Panc1 (cell line): Measurements from ENCODE around the gene JPH3. TPM values are rescaled to one million over a fixed set of nuclear protein-coding genes. Genes with fewer than 3 reads are reported as not detected.

Experiments
- ATAC-seq: fragments of 200-7000 bp; cut with Tn5 transposase; 2 replicates; pipeline ENCODE4 v1.9.1; 2020; ENCODE audit warnings: mild to moderate bottlenecking, moderate library complexity
- BruUV-seq: library from RNA; stranded (reverse); fragments of 400-500 nt; replicated peaks from 2 replicates; lab custom pipeline; 2021; lab: Mats Ljungman, UMichigan
- CTCF ChIA-PET: fragments of 300-600 bp; sonication (Branson Sonifier 250); formaldehyde crosslinking; loops from one replicate; lab custom pipeline; 2022; ENCODE audit warnings: antibody characterized with exemption; lab: Charles Lee
- POLR2A ChIA-PET: fragments of 300-600 bp; sonication (Branson Sonifier 250); formaldehyde crosslinking; loops from one replicate; lab custom pipeline; 2022; ENCODE audit warnings: antibody characterized with exemption; lab: Charles Lee
- DNase-seq: peaks from one replicate; pipeline ENCODE4 v3.0.0-alpha.2; 2010; ENCODE audit warnings: low read depth, low spot score
- H3K27ac ChIP-seq: 2 replicates; pipeline ENCODE4 v1.5.1; 2011; ENCODE audit warnings: mild to moderate bottlenecking, low read length, inconsistent platforms
- H3K27me3 ChIP-seq: fragments of 200-500 bp; sonication (Bioruptor generic); 2 replicates; pipeline ENCODE4 v1.6.0; 2014; ENCODE audit warnings: low read length, inconsistent platforms; ENCODE audit not compliant: control insufficient read depth, insufficient read depth
- H3K36me3 ChIP-seq: fragments of 200-500 bp; sonication (Bioruptor generic); 2 replicates; pipeline ENCODE4 v1.5.1; 2014; ENCODE audit warnings: inconsistent platforms, mild to moderate bottlenecking, low read length, moderate library complexity; ENCODE audit not compliant: control insufficient read depth, insufficient read depth
- H3K4me1 ChIP-seq: 2 replicates; pipeline ENCODE4 v1.5.1; 2011; ENCODE audit warnings: inconsistent platforms, mild to moderate bottlenecking, low read length, moderate library complexity; ENCODE audit not compliant: control insufficient read depth, insufficient read depth
- H3K4me3 ChIP-seq, 2 experiments: 2 replicates each; pipeline ENCODE4 v1.5.1; 2011 to 2012; ENCODE audit warnings: low read depth in 2 of 2, low read length in 2 of 2, mild to moderate bottlenecking in 2 of 2, inconsistent platforms in 1 of 2, moderate library complexity in 1 of 2
- H3K9me3 ChIP-seq: fragments of 200-500 bp; sonication (Bioruptor generic); 2 replicates; pipeline ENCODE4 v1.5.1; 2014; ENCODE audit warnings: low read depth, mild to moderate bottlenecking, inconsistent platforms, low read length, moderate library complexity; ENCODE audit not compliant: control insufficient read depth, insufficient read depth
- POLR2AphosphoS5 ChIP-seq: IDR thresholded peaks from 2 replicates; pipeline ENCODE4 v1.6.1; 2012; ENCODE audit warnings: mild to moderate bottlenecking, low read depth, low read length, moderate library complexity
- SIN3A ChIP-seq: IDR thresholded peaks from 2 replicates; pipeline ENCODE4 v1.6.1; 2012; ENCODE audit warnings: low read depth, mild to moderate bottlenecking, low read length, moderate library complexity, borderline replicate concordance; ENCODE audit not compliant: insufficient read depth
- TCF7L2 ChIP-seq: IDR thresholded peaks from 2 replicates; pipeline ENCODE4 v1.6.1; 2011; ENCODE audit warnings: mild to moderate bottlenecking, low read depth, low read length, inconsistent platforms
- in situ Hi-C: cut with HindIII; loops from 2 replicates; pipeline ENCODE4 v1.10.0; 2016; ENCODE audit warnings: low sequenced_read_pairs, low pct_unique_long_range_greater_than_20kb
- intact Hi-C: fragments of 100-400 bp; cut with micrococcal nuclease; formaldehyde crosslinking; loops from one replicate; pipeline ENCODE4 v1.10.0; 2022; ENCODE audit not compliant: unreplicated experiment
- total RNA-seq: library from RNA; stranded (reverse); gene quantifications from one replicate; pipeline ENCODE4 v1.2.1, GENCODE V29; 2021; ENCODE audit not compliant: unreplicated experiment
- TF ChIP-seq, protein P1 (sequence below), 2 experiments: IDR thresholded peaks; 2 replicates each; pipeline ENCODE4 v1.6.1; 2011 to 2012; ENCODE audit warnings: low read depth in 2 of 2, control low read depth in 1 of 2, low read length in 1 of 2, mild to moderate bottlenecking in 1 of 2, moderate library complexity in 1 of 2; ENCODE audit not compliant: insufficient read depth in 1 of 2
- TF ChIP-seq, protein P2 (sequence below): fragments of 450-650 bp; IDR thresholded peaks from 2 replicates; pipeline ENCODE4 v1.5.1; 2017; ENCODE audit warnings: mild to moderate bottlenecking

The JPH3 gene
- total RNA-seq, 1 experiment from 2014 or later: 1.2 TPM

DNA sequence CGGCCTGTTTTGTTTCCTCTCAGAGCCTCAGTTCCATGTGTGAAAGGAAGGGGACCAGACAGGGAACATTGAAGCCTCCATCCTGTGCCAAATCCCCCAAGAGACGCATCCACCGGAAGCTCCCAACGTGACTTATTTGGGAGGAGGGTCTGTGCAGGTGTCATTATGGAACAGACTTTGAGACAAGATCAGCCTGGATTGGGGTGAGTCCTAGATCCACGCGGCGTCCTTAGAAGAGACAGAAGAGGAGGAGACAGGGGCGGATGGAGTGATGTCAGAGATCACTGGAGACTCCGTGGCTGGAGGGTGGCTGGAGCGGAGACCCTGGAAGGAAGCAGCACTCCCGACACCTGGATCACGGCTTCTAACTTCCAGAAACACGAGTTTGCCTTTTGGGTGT lies 83.5 kb downstream of the JPH3 start:
- ChIA-PET CTCF (no interaction called here), POLR2A (no interaction called here)
- no peak for ATAC-seq
- H3K9me3 ChIP-seq: no peaks in the 10 kb centered on the region
- in situ Hi-C loops: no loop called here
- H3K36me3 ChIP-seq: no peaks in the 10 kb centered on the region
- BruUV-seq: no TSS peak
- no peak overlapping the region for H3K4me3 ChIP-seq
- TF ChIP-seq, protein P1, sequence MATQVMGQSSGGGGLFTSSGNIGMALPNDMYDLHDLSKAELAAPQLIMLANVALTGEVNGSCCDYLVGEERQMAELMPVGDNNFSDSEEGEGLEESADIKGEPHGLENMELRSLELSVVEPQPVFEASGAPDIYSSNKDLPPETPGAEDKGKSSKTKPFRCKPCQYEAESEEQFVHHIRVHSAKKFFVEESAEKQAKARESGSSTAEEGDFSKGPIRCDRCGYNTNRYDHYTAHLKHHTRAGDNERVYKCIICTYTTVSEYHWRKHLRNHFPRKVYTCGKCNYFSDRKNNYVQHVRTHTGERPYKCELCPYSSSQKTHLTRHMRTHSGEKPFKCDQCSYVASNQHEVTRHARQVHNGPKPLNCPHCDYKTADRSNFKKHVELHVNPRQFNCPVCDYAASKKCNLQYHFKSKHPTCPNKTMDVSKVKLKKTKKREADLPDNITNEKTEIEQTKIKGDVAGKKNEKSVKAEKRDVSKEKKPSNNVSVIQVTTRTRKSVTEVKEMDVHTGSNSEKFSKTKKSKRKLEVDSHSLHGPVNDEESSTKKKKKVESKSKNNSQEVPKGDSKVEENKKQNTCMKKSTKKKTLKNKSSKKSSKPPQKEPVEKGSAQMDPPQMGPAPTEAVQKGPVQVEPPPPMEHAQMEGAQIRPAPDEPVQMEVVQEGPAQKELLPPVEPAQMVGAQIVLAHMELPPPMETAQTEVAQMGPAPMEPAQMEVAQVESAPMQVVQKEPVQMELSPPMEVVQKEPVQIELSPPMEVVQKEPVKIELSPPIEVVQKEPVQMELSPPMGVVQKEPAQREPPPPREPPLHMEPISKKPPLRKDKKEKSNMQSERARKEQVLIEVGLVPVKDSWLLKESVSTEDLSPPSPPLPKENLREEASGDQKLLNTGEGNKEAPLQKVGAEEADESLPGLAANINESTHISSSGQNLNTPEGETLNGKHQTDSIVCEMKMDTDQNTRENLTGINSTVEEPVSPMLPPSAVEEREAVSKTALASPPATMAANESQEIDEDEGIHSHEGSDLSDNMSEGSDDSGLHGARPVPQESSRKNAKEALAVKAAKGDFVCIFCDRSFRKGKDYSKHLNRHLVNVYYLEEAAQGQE (IDR thresholded peaks at IDR 0.05; ENCODE audit: insufficient read depth in 1 of 2, low read depth in 2 of 2, low read length in 1 of 2): no peak
- TF ChIP-seq, protein P2, sequence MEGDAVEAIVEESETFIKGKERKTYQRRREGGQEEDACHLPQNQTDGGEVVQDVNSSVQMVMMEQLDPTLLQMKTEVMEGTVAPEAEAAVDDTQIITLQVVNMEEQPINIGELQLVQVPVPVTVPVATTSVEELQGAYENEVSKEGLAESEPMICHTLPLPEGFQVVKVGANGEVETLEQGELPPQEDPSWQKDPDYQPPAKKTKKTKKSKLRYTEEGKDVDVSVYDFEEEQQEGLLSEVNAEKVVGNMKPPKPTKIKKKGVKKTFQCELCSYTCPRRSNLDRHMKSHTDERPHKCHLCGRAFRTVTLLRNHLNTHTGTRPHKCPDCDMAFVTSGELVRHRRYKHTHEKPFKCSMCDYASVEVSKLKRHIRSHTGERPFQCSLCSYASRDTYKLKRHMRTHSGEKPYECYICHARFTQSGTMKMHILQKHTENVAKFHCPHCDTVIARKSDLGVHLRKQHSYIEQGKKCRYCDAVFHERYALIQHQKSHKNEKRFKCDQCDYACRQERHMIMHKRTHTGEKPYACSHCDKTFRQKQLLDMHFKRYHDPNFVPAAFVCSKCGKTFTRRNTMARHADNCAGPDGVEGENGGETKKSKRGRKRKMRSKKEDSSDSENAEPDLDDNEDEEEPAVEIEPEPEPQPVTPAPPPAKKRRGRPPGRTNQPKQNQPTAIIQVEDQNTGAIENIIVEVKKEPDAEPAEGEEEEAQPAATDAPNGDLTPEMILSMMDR: no peak
- TF ChIP-seq TCF7L2 (no peak), SIN3A (no peak), POLR2AphosphoS5 (no peak)
- H3K27ac ChIP-seq: no peak overlapping the region
- H3K4me1 ChIP-seq: no peaks in the 10 kb centered on the region
- no peak for DNase-seq
- H3K27me3 ChIP-seq: no peaks in the 10 kb centered on the region
- intact Hi-C loops: no loop called here

DNA sequence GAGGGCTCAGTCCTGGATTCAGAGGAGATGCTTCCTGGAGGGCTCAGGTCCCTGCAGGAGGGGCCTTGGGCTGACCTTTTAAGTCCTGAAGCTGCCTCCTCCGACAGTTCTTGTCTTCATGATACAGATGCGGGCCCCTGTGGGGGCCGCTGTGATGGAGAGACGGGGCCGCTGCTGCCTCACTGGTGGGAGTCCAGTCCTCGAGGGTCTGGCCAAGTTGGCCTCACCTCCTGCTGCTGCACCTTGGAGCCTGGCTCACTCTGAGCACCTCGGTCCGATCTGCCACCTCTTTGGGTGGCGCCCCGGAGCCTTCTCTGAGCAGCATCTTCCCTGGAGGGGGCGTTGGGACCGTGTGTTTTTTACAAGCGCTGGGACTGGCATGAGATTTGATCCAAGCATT lies 84.4 kb downstream of the JPH3 start:
- CTCF ChIA-PET: no interaction called here
- Histone ChIP-seq H3K9me3 (no peaks in the 10 kb centered on the region), H3K4me3 (no peak overlapping the region), H3K4me1 (no peaks in the 10 kb centered on the region), H3K27me3 (no peaks in the 10 kb centered on the region), H3K27ac (no peak overlapping the region), H3K36me3 (no peaks in the 10 kb centered on the region)
- intact Hi-C loops: no loop called here
- POLR2A ChIA-PET: no interaction called here
- no peak for ATAC-seq
- TF ChIP-seq TCF7L2 (no peak), POLR2AphosphoS5 (no peak), SIN3A (no peak)
- TF ChIP-seq, protein P2: no peak
- TF ChIP-seq, protein P1 (IDR thresholded peaks at IDR 0.05; ENCODE audit: insufficient read depth in 1 of 2, low read depth in 2 of 2, low read length in 1 of 2): no peak
- DNase-seq: no peak
- in situ Hi-C loops: no loop called here
- BruUV-seq: no TSS peak
